ENCODE data around the gene EIF4E3. TPM values are rescaled to one million over a fixed set of nuclear protein-coding genes. Genes with fewer than 3 reads are reported as not detected.
A peak's percentile ranks its signal among the peaks of the same experiment; 100 is the strongest.

EIF4E3 gene
- total RNA-seq, 2 experiments from 2014 or later, result 48.2 to 50.4 TPM

- no peaks in the 10 kb centered on the region for H3K9me3 ChIP-seq (ENCODE audit: control insufficient read depth in 1 of 2, insufficient read depth in 1 of 2, low read length in 2 of 2)
- ChIA-PET POLR2A (interaction anchor here (0.7 to 3.3 kb wide), 4 partner anchors 12 to 147 kb away, joined by 3 to 24 read pairs (median 5); partner anchors contain the start of gene EIF4E3), CTCF (interaction anchor here (0.8 to 2.5 kb wide), 8 partner anchors 9 to 148 kb away, joined by 3 to 17 read pairs (median 4); no protein-coding TSS in a partner anchor)
- H3K27ac ChIP-seq (ENCODE audit: low read depth in 1 of 2, low read length in 2 of 2), result no peak overlapping the region
- no peaks in the 10 kb centered on the region for H3K27me3 ChIP-seq (ENCODE audit: control insufficient read depth in 1 of 2, insufficient read depth in 2 of 2, low read length in 2 of 2)
- Mint-ChIP-seq H3K36me3 (ENCODE audit: low read depth) (peaks cover 64% of the 10 kb centered on the region), H3K4me1 (ENCODE audit: low read depth) (peaks cover 92% of the 10 kb centered on the region), H3K27me3 (no peaks in the 10 kb centered on the region), H3K27ac (peak overlapping the region; percentile 80), H3K4me3 (peak overlapping the region; percentile 26), H3K9me3 (no peaks in the 10 kb centered on the region)
- TF ChIP-seq CTCF (IDR thresholded peaks at IDR 0.05), result peak; percentile 86
- peaks cover 43% of the 10 kb centered on the region for H3K36me3 ChIP-seq (ENCODE audit: insufficient read depth, low read length)
- no peak overlapping the region for H3K4me3 ChIP-seq (ENCODE audit: low read length)
- peaks cover 50% of the 10 kb centered on the region for H3K4me1 ChIP-seq (ENCODE audit: insufficient read depth, low read length)
- intact Hi-C loops (cut with DNase I, micrococcal nuclease), result loop anchor here (1.0 to 10.0 kb wide), 11 partner anchors 12 to 1284 kb away; partner anchors contain the start of genes GPR27 (in 1 of the 2) and PPP4R2 (in 1 of the 2)
- ATAC-seq (ENCODE audit: poor library complexity), result peak; percentile 58
- peak in 3 of 14 experiments; percentile 68 to 72 (median 71) for DNase-seq
Measured at GRCh38 chr3:71710906-71711494, 14.2 kb downstream of the EIF4E3 start.

GRCh38 chr3:71709908-71710511 is 15.2 kb downstream of the EIF4E3 start:
- Mint-ChIP-seq H3K27ac (peak overlapping the region; percentile 80), H3K27me3 (no peaks in the 10 kb centered on the region), H3K36me3 (ENCODE audit: low read depth) (peaks cover 71% of the 10 kb centered on the region), H3K4me1 (ENCODE audit: low read depth) (peaks cover 93% of the 10 kb centered on the region), H3K9me3 (no peaks in the 10 kb centered on the region), H3K4me3 (no peak overlapping the region)
- peak; percentile 58 for ATAC-seq (ENCODE audit: poor library complexity)
- peak in 2 of 14 experiments; percentile 26 to 38 for DNase-seq
- Histone ChIP-seq H3K36me3 (ENCODE audit: insufficient read depth, low read length) (peaks cover 50% of the 10 kb centered on the region), H3K27ac (ENCODE audit: low read depth in 1 of 2, low read length in 2 of 2) (no peak overlapping the region), H3K27me3 (ENCODE audit: control insufficient read depth in 1 of 2, insufficient read depth in 2 of 2, low read length in 2 of 2) (no peaks in the 10 kb centered on the region), H3K9me3 (ENCODE audit: control insufficient read depth in 1 of 2, insufficient read depth in 1 of 2, low read length in 2 of 2) (no peaks in the 10 kb centered on the region), H3K4me3 (ENCODE audit: low read length) (no peak overlapping the region), H3K4me1 (ENCODE audit: insufficient read depth, low read length) (peaks cover 53% of the 10 kb centered on the region)
- intact Hi-C loops (cut with DNase I, micrococcal nuclease), result loop anchor here (5.0 to 10.0 kb wide), 8 partner anchors 42 to 1285 kb away; partner anchors contain the start of genes FOXP1 (in 1 of the 2), GPR27 (in 1 of the 2) and PPP4R2 (in 1 of the 2)
- POLR2A ChIA-PET, result interaction anchor here (3.3 kb wide), 1 partner anchor 13 kb away, joined by 24 read pairs; the partner anchor contains the start of gene EIF4E3
- CTCF ChIA-PET, result interaction anchor here (1.0 to 2.5 kb wide), 2 partner anchors 14 to 149 kb away, joined by 3 to 10 read pairs; no protein-coding TSS in a partner anchor
- TF ChIP-seq CTCF (IDR thresholded peaks at IDR 0.05), result no peak

- POLR2A ChIA-PET, result no interaction called here
- intact Hi-C loops (cut with DNase I, micrococcal nuclease), result loop anchor here in 1 of 2 experiments (10.0 kb wide), 1 partner anchor 124 kb away; the partner anchor contains the start of gene FOXP1
- CTCF ChIA-PET, result no interaction called here
- peaks cover 77% of the 10 kb centered on the region for H3K36me3 Mint-ChIP-seq (ENCODE audit: low read depth)
- Histone ChIP-seq H3K27me3 (ENCODE audit: control insufficient read depth in 1 of 2, insufficient read depth in 2 of 2, low read length in 2 of 2) (no peaks in the 10 kb centered on the region), H3K4me3 (ENCODE audit: low read length) (no peak overlapping the region), H3K36me3 (ENCODE audit: insufficient read depth, low read length) (peaks cover 50% of the 10 kb centered on the region), H3K27ac (ENCODE audit: low read depth in 1 of 2, low read length in 2 of 2) (no peak overlapping the region), H3K4me1 (ENCODE audit: insufficient read depth, low read length) (peaks cover 54% of the 10 kb centered on the region), H3K9me3 (ENCODE audit: control insufficient read depth in 1 of 2, insufficient read depth in 1 of 2, low read length in 2 of 2) (no peaks in the 10 kb centered on the region)
- no peak for DNase-seq
- no peak overlapping the region for H3K4me3 Mint-ChIP-seq
- TF ChIP-seq CTCF (IDR thresholded peaks at IDR 0.05), result no peak
- H3K9me3 Mint-ChIP-seq, result no peaks in the 10 kb centered on the region
- ATAC-seq (ENCODE audit: poor library complexity), result no peak
- H3K27me3 Mint-ChIP-seq, result no peaks in the 10 kb centered on the region
- no peak overlapping the region for H3K27ac Mint-ChIP-seq
- peaks cover 93% of the 10 kb centered on the region for H3K4me1 Mint-ChIP-seq (ENCODE audit: low read depth)
Measured at GRCh38 chr3:71708476-71709105, 16.6 kb downstream of the EIF4E3 start.

All from CD4-positive, alpha-beta T cell (primary cell).